ENCODE results near the gene TBX4. TPM values are rescaled to one million over a fixed set of nuclear protein-coding genes. Genes with fewer than 3 reads are reported as not detected.

The TBX4 gene
- total RNA-seq, 1 experiment from 2014 or later: 0.42 TPM

DNA sequence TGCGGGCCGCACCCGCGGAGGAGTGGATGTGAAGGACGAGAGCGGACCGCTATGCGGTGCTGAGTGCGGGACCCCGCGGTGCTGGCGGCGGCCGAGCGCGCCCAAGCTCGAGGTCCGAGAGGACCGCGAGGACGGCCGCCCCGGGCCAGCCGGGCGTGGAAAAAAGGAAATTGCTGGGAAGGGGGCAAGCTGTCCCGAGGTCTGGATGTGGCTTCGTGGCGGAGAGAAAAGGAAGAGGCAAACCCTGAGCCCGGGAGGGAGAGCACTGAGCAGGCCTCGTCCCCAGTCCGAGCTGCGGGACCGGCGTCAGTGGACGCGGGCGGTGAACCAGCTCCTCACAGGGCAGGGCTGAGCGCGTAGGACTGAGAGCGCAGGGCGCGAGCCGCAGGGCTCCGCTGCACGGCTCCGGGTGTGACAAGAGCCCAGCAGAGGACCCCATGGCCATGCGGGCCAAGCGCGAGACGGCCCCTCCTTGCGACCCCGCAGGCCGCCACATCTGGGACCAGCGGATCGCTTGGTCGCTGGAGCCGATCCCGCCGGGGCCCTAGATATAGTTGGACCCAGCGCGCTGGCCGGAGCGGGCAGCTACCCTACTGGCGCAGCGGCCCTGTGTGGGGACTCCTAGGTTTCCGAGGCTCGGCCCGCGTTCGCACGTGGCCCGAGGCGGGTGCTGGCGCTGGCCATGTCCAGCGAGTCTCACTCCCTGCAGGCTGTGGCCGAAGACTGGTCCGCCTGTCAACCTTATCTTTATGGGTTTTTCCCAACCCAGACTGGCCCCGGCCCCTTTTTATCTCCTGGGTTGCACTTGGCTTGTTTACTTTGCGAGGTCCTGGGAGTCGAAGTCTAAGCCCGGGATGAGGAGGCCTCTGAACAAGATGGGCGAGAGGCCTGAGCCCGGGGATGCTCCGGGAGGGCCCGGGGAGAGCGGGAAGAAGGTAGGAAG is 2.4 kb downstream of the TBX4 start:
- no peak for DNase-seq (ENCODE audit: low read depth)

GRCh38 chr17:61455324-61456060 is 3.3 kb downstream of the TBX4 start:
- no peak for DNase-seq (ENCODE audit: low read depth)

DNA sequence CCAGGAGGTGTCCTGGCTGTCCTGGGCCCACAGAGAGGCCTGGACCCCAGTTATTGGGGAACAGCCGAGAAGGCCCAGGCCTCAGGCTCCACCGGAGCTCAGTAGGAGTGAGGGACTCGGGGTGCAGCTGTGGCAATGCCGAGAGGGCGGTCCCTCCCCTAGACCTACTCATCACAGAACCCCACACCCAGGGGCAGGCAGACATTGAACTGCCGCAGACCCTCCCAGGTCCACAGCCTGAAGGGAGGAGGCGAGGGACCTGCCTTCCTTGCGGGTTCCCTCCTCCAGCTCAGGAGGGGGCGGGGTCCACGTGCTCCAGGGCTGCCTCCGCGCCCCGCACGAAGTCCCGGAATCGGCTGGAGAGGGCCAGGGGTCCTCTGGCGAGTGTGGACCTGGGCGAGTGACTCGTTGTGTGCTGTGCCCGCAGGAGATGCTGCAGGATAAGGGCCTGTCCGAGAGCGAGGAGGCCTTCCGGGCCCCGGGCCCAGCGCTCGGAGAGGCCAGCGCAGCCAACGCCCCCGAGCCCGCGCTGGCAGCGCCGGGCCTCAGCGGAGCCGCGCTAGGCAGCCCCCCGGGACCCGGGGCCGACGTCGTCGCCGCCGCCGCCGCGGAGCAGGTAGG is 3.9 kb downstream of the TBX4 start:
- no peak for DNase-seq (ENCODE audit: low read depth)

GRCh38 chr17:61456688-61457225 is 4.5 kb downstream of the TBX4 start:
- no peak for DNase-seq (ENCODE audit: low read depth)

DNA sequence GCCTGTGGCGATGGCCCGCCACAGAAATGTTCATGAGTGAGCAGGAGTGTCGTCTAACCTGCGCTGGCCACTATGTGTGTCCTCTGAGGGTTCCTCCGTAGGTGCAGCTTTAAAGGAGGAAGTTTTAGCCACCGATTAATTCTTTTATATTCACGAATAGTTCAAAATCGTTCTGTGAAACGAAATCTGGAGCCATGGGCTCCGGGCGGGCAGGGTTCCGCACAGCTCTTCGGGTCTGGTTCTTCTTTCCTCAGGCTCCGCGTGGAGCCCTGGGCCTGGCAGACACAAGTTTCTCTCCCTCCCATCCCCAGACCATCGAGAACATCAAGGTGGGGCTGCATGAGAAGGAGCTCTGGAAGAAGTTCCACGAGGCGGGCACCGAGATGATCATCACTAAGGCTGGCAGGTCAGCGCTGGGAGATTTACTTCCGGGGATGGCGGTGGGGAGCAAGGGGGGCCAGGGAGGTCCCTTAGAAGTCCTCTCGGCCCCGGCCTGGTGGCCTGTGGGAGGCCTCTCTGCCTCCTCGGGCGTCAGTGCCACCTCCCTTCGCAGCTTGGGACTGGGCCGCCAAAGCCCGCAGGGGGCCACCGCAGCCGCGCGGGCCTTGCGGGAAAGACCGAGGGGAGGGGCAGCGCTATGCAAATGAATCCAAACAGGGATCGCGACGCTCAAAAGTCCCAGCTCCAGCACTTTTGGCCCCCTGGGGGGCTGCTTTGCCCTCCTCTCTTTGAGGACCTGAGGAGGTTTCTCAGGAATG is 5.2 kb downstream of the TBX4 start:
- DNase-seq (ENCODE audit: low read depth): no peak

DNA sequence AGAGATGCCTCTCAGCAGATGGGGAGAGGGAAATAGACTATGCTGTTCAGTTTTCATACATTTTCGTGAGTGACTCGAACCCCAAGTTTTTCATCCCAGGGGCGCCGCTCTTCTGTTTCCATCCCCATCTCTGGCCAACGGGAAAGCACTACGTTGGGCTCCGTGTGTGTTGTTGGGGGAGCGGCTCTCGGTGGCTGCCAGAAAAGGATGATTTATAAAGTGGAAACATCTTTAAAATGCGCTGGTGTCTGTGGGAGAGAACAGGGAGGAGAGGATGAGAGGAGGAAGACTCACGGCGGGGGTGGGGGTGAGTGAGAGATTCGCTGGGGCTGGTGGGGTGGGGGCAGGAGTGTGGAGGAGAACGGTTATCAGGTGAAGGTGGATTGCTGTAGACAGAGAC is 5.8 kb downstream of the TBX4 start:
- no peak for DNase-seq (ENCODE audit: low read depth)

- DNase-seq (ENCODE audit: low read depth): no peak
These were observed 6.4 kb downstream of the TBX4 start for GRCh38 chr17:61458421-61459141.

DNA sequence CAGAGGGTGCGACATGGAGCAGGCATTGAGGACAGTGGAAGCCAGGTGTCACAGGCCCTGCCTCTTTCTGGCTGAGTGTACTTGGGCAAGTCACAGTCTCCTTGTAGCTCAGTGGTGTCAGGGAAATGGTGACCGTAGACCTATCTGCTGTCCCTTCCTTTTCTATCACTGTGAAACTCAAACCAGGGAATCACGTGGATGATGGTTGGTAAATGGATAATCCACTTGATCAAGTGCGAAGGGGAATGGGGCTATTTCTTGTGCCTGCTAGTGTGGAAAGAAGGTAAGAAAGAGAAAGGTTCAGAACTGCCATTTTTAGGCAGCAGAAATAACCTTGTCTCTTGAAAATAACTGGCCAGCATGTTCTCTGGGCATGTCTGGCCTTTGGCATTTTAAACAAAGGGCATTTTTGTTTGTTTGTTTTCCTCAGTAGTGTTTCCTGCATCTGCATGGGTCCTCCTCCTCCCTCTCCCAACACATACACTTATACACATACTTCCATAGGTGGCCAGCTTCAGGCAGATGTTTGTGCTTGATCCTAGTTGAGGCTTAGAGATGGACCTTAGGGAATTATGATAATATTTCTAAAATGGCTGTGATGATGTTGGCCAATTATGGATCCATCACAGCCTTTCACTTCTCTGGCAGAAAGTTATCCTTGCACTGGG is 7.1 kb downstream of the TBX4 start:
- no peak for DNase-seq (ENCODE audit: low read depth)

DNA sequence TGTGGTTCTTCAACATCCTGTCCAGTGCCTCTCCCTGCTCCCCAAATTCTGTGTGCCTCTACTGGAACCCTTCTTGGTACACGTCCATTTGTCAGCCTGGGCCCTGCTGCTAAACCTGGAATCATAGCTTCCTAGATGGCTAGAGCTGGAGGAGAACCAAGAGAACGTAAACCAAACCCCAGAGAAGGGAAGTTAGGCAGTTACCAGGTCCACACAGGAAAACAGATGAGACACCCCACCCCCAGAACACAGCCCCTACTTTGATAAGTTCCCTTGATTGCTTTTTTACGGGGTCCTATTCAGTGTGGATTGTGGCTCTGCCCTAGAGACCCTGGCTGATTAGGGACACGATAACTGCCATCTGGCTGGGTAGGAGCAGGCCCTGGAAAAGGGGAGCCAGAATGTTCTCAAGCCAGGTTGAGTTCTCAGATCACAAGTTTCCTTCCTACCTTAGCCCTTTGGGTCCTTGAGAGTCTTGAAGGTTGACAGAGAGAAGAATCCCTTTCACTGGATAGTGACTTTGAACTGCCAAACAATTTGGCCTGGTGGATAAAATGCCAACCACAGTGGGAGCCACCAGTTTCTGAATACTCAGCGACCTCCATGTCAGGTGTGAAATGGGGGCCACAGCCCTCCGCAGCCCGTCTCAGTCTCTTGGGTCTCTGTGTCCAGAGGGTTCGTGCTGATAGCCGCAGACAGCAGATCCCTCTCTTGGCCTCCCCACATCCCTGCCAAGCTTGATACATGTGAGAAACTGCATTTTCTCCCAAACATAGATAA is 7.9 kb downstream of the TBX4 start:
- no peak for DNase-seq (ENCODE audit: low read depth)

DNA sequence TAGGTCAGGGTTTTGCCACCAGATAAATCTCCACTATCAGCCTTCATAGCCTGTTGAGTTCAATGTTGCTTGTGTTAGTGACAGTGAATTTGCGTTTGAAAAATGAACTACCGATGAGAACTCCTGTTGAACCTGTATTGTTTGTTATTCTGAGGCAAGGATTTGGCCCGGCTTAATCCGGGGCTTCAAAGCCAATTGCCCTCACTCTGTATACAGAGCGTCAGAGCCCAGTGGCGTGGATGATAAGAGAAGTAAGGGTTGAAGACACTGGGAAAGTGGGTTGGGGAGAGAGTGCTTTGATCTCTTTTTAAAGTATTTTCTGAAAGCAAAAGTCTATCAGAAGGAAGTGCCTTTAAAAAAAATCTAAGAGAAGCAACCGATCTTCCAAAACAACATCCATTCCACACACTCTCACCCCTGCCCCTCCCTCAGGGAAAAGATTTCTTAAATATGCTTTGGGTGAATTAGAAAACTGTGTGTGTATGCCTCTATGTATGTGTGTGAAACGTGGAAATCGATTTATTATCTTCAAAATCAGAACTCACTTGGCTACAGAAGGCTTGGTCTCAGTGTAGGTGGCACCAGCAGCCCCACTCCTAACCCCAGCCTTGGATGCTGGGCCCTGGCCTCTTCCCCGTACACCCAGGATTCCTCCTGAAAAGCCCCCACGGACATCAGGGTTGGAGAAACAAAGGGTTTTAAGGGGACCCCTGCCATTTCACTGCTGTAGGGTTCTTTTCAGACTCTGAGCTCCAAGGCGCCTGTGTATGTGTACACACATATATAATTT is 8.8 kb downstream of the TBX4 start:
- DNase-seq (ENCODE audit: low read depth): no peak

DNA sequence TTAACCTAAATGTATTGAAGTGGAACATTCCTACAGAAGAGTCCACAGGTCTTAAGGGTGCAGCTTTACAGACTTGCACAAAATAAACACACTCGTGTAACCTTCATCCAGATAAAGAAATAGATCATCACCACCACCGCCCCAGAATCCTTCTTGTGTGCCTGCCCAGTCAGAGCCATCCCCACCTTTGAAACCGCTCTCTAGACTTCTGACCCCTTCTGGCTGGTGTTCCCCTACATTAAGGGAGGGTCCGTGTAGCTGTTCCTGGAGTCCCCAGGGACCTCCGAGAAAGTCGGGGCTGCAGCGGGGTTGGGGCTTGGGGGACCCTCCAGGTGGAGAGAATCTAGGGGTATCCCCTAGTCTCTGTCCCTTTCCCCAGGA is 9.4 kb downstream of the TBX4 start:
- DNase-seq (ENCODE audit: low read depth): no peak

GRCh38 chr17:61461967-61462718 is 9.9 kb downstream of the TBX4 start:
- DNase-seq (ENCODE audit: low read depth): no peak

DNA sequence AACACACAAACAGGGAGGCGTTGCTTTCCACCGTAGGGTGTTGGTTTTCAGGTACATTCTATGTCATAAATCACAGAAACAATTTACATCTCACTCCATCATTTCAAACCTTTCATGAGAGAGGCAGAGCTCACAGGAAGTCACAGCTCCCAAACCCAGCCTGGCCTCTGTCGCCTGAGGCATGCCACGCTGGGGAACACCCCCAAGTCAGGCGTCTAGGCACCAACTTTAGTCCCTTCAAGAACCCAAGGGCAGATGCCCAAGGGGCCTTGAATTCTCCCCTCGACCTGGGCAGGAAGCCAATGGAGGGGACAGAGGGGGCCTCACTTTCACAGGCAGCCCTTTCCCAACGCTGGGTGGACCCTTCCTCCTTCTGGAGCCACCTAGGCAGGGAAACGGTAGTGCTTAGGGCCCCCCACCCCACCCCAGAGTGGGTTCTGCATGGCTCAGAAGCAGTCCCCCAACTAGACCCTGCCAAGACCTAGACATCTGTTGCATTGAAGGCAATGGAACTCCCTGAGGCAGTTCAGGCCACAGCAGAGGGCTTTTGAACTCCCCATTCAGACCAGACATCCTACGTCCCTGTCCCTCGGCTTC is 10.6 kb downstream of the TBX4 start:
- DNase-seq (ENCODE audit: low read depth): no peak

GRCh38 chr17:61463316-61464129 is 11.3 kb downstream of the TBX4 start:
- DNase-seq (ENCODE audit: low read depth): no peak

DNA sequence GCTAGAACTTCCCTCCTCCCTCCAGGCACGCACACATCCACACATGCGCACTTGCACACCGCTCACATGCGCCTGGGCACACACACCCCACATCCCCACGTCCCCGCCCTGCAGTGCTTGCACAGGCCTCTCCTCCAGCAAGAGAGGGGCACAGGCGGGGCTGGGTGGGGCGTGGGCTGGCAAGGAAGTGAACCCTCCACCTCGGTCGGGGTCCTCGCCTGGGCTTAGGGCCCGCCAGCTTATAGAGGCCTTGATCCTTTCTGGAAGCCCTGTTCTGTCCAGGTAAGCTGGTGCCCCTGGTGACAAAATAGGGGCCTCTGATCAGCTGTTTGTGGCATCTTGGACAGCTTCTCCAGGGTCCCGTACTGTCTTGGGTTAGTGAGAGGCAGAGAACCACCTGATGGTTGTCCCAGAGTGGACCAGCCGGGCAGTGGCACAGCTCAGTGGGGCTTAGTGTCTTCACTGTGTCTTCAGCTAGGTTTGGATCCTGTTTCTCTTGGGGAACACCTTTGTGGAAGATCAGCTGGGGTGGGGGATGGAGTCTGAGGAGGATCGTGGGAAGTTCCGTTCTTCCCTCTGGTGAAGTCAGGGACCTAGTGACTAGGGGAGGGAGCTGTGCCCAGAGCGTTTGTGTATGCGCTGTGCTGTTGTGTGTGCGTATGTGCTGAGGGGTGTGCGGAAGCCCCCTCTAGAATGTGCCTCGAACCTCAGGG is 12.1 kb downstream of the TBX4 start:
- DNase-seq (ENCODE audit: low read depth): no peak

DNA sequence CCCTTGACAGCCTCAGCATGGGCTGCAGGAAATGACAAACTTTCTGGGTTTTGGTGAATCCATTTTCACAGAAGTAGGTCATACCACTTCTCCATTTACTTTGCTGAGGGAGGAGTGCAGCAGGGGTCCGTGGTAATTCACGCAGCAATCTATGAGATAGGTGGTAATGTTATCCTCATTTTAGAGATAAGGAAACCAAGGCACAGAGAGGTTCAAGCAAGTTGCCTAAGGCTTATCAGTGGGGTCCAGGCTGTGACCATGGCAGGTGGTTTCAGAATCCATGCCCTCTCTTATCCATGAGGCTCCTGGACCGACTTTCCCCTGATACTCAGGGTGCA is 12.6 kb downstream of the TBX4 start:
- DNase-seq (ENCODE audit: low read depth): no peak

Data from M059J (cell line).